Fibroblast of pulmonary artery (primary cell): ENCODE results near the gene LHPP.

ENCODE experiments used
- DNase-seq: peaks from one replicate; pipeline ENCODE4 v3.0.0-alpha.2; 2010; ENCODE audit warnings: low read depth
- H3K4me3 ChIP-seq: replicated peaks from 2 replicates; pipeline ENCODE4 v1.5.1; 2011; ENCODE audit warnings: low read depth, mild to moderate bottlenecking, control low read depth, low read length, moderate library complexity
- CTCF ChIP-seq: IDR thresholded peaks from 2 replicates; pipeline ENCODE4 v1.5.1; 2011; ENCODE audit warnings: mild to moderate bottlenecking, control low read depth, low read length, inconsistent platforms; ENCODE audit errors: missing control alignments

Gene LHPP

GRCh38 chr10:124532106-124532641 lies 70.6 kb downstream of the LHPP start:
- H3K4me3 ChIP-seq: no peak overlapping the region
- TF ChIP-seq CTCF: peak; percentile 47
- DNase-seq: peak; percentile 8

GRCh38 chr10:124532788-124533187 lies 71.2 kb downstream of the LHPP start:
- TF ChIP-seq CTCF: no peak
- H3K4me3 ChIP-seq: no peak overlapping the region
- no peak for DNase-seq

GRCh38 chr10:124533266-124533665 lies 71.6 kb downstream of the LHPP start:
- no peak for DNase-seq
- H3K4me3 ChIP-seq: no peak overlapping the region
- no peak for TF ChIP-seq CTCF

GRCh38 chr10:124534231-124534798 lies 72.7 kb downstream of the LHPP start:
- TF ChIP-seq CTCF: peak; percentile 30
- DNase-seq: peak; percentile 32
- H3K4me3 ChIP-seq: no peak overlapping the region

GRCh38 chr10:124534826-124535601 lies 73.4 kb downstream of the LHPP start:
- H3K4me3 ChIP-seq: no peak overlapping the region
- TF ChIP-seq CTCF: no peak
- no peak for DNase-seq

GRCh38 chr10:124535731-124536495 lies 74.3 kb downstream of the LHPP start:
- no peak for TF ChIP-seq CTCF
- H3K4me3 ChIP-seq: no peak overlapping the region
- DNase-seq: no peak
